ENCODE results near the gene PRKAG3.
A peak's percentile ranks its signal among the peaks of the same experiment; 100 is the strongest.
"Not testable (repeated sequence)": the region's sequence is repeated elsewhere in the genome, so short reads cannot be mapped to it uniquely, and the experiment has no call there.

PRKAG3 gene

GRCh38 chr2:218863021-218863520, 31.5 kb upstream of the PRKAG3 start:
- DNase-seq (ENCODE audit: low read depth): no peak

- no peak for DNase-seq (ENCODE audit: low read depth)
Measured at GRCh38 chr2:218861645-218862318, 30.2 kb upstream of the PRKAG3 start.

- no peak for DNase-seq (ENCODE audit: low read depth)
Measured at GRCh38 chr2:218860950-218861381, 29.4 kb upstream of the PRKAG3 start.

- no peak for DNase-seq (ENCODE audit: low read depth)
Measured at GRCh38 chr2:218859988-218860831, 28.6 kb upstream of the PRKAG3 start.

GRCh38 chr2:218859556-218859987, 28.0 kb upstream of the PRKAG3 start, which contains the start of gene WNT6:
TSS of gene WNT6 (plus strand) at chr2:218859805. CDS start at chr2:218860038, 233 bp downstream.
- DNase-seq (ENCODE audit: low read depth): no peak

- no peak for DNase-seq (ENCODE audit: low read depth)
Measured at GRCh38 chr2:218858671-218859555, 27.3 kb upstream of the PRKAG3 start.

GRCh38 chr2:218858138-218858445, 26.5 kb upstream of the PRKAG3 start:
- no peak for DNase-seq (ENCODE audit: low read depth)

- no peak for DNase-seq (ENCODE audit: low read depth)
Measured at GRCh38 chr2:218857371-218858137, 26.0 kb upstream of the PRKAG3 start.

- no peak for DNase-seq (ENCODE audit: low read depth)
Measured at GRCh38 chr2:218856896-218857243, 25.3 kb upstream of the PRKAG3 start.

GRCh38 chr2:218856167-218856895, 24.7 kb upstream of the PRKAG3 start:
- DNase-seq (ENCODE audit: low read depth): no peak

- no peak for DNase-seq (ENCODE audit: low read depth)
Measured at GRCh38 chr2:218855305-218856166, 23.9 kb upstream of the PRKAG3 start.

GRCh38 chr2:218854860-218855259, 23.3 kb upstream of the PRKAG3 start:
- DNase-seq (ENCODE audit: low read depth): no peak

- no peak for DNase-seq (ENCODE audit: low read depth)
Measured at GRCh38 chr2:218853766-218854165, 22.2 kb upstream of the PRKAG3 start.

- peak; percentile 27 for DNase-seq (ENCODE audit: low read depth)
Measured at GRCh38 chr2:218852911-218853667, 21.5 kb upstream of the PRKAG3 start.

- no peak for DNase-seq (ENCODE audit: low read depth)
Measured at GRCh38 chr2:218851286-218851685, 19.7 kb upstream of the PRKAG3 start.

- no peak for DNase-seq (ENCODE audit: low read depth)
Measured at GRCh38 chr2:218850796-218851195, 19.2 kb upstream of the PRKAG3 start.

GRCh38 chr2:218849721-218850120, 18.1 kb upstream of the PRKAG3 start:
- DNase-seq (ENCODE audit: low read depth): no peak

- DNase-seq (ENCODE audit: low read depth): not testable (repeated sequence)
Measured at GRCh38 chr2:218846963-218847362, 15.4 kb upstream of the PRKAG3 start.

- DNase-seq (ENCODE audit: low read depth): not testable (repeated sequence)
Measured at GRCh38 chr2:218844334-218844733, 12.7 kb upstream of the PRKAG3 start.

Data from stimulated activated CD8-positive, alpha-beta memory T cell treated with anti-CD3 and anti-CD28 coated beads, Interleukin-12 subunit alpha, Interleukin-12 subunit beta, amount 100 ng/mL, for 4 hours (primary cell).